GM23248 (cell line): ENCODE data around the gene LRRC51. TPM values are rescaled to one million over a fixed set of nuclear protein-coding genes. Genes with fewer than 3 reads are reported as not detected.
A peak's percentile ranks its signal among the peaks of the same experiment; 100 is the strongest.

Source experiments
- DNase-seq: peaks from one replicate; pipeline ENCODE4 v3.0.0-alpha.2; 2015
- H2AFZ ChIP-seq: fragments of 200-600 bp; sonication (generic); 2 replicates; pipeline ENCODE4 v1.6.1; 2016; ENCODE audit warnings: antibody characterized with exemption
- H3F3A ChIP-seq: fragments of 200-600 bp; sonication (generic); 2 replicates; pipeline ENCODE4 v1.6.1; 2016; ENCODE audit warnings: mild to moderate bottlenecking, antibody characterized with exemption, mixed run types; ENCODE audit not compliant: insufficient read depth
- H3K27ac ChIP-seq: fragments of 200-600 bp; sonication (generic); 2 replicates; pipeline ENCODE4 v1.5.1; 2016; ENCODE audit warnings: mild to moderate bottlenecking
- H3K27me3 ChIP-seq: fragments of 200-600 bp; sonication (generic); replicated peaks from 2 replicates; pipeline ENCODE4 v1.6.1; 2016; ENCODE audit warnings: mild to moderate bottlenecking; ENCODE audit not compliant: insufficient read depth
- H3K36me3 ChIP-seq: fragments of 200-600 bp; sonication (generic); 2 replicates; pipeline ENCODE4 v1.6.1; 2016; ENCODE audit warnings: low read depth, mild to moderate bottlenecking
- H3K4me1 ChIP-seq: fragments of 200-600 bp; sonication (generic); 2 replicates; pipeline ENCODE4 v1.6.1; 2016; ENCODE audit warnings: mild to moderate bottlenecking; ENCODE audit not compliant: insufficient read depth
- H3K4me2 ChIP-seq: fragments of 200-600 bp; sonication (generic); one replicate; pipeline ENCODE4 v1.6.1; 2016; ENCODE audit warnings: mild to moderate bottlenecking; ENCODE audit not compliant: unreplicated experiment
- H3K4me3 ChIP-seq: fragments of 200-600 bp; sonication (generic); 2 replicates; pipeline ENCODE4 v1.5.1; 2016; ENCODE audit warnings: mild to moderate bottlenecking
- H3K79me2 ChIP-seq: fragments of 200-600 bp; sonication (generic); 2 replicates; pipeline ENCODE4 v1.6.1; 2016; ENCODE audit warnings: mild to moderate bottlenecking; ENCODE audit not compliant: insufficient read depth
- H3K9ac ChIP-seq: fragments of 200-600 bp; sonication (generic); 2 replicates; pipeline ENCODE4 v1.6.1; 2016; ENCODE audit warnings: mild to moderate bottlenecking
- H3K9me2 ChIP-seq: fragments of 200-600 bp; sonication (generic); 2 replicates; pipeline ENCODE4 v1.6.1; 2016; ENCODE audit warnings: mixed run types, mild to moderate bottlenecking, moderate library complexity; ENCODE audit not compliant: insufficient read depth
- H3K9me3 ChIP-seq: fragments of 200-600 bp; sonication (generic); one replicate; pipeline ENCODE4 v1.6.1; 2017; ENCODE audit warnings: low read depth
- H4K20me1 ChIP-seq: fragments of 200-600 bp; sonication (generic); 2 replicates; pipeline ENCODE4 v1.6.0; 2016; ENCODE audit not compliant: insufficient read depth
- EZH2 ChIP-seq: fragments of 200-600 bp; sonication (generic); IDR thresholded peaks from 2 replicates; pipeline ENCODE4 v1.6.1; 2018; ENCODE audit warnings: antibody characterized with exemption, mild to moderate bottlenecking; ENCODE audit not compliant: insufficient read depth, poor library complexity, severe bottlenecking
- EZH2phosphoT487 ChIP-seq: fragments of 200-600 bp; sonication (generic); IDR thresholded peaks from 2 replicates; pipeline ENCODE4 v1.6.1; 2018; ENCODE audit warnings: antibody characterized with exemption, moderate library complexity, mild to moderate bottlenecking, low read depth; ENCODE audit not compliant: insufficient read depth
- WGBS, 2 experiments: methylation state at CpG; one replicate each; pipeline ENCODE4 v1.1.6; 2015 to 2017; ENCODE audit warnings: low lambda C conversion rate in 2 of 2, low coverage in 1 of 2; ENCODE audit errors: missing lambda C conversion rate in 2 of 2; 5-methylcytosine and 5-hydroxymethylcytosine counted together
- in situ Hi-C: fragments of 300-500 bp; cut with MboI; formaldehyde crosslinking; loops from 2 replicates; pipeline ENCODE4 v1.15.0; 2020
- polyA plus RNA-seq: library from polyadenylated mRNA; unstranded; fragments of >200 nt; fragmentation: Nextera tagmentation; extraction: Ambion mirVana; gene quantifications from 2 replicates; pipeline ENCODE4 v1.2.1, GENCODE V29; 2016
- total RNA-seq: library from RNA; depleted of rRNA; stranded (reverse); fragments of >200 nt; shearing (Covaris generic); gene quantifications from 2 replicates; pipeline ENCODE4 v1.2.3, GENCODE V29; 2014

The LRRC51 gene
- total and polyA plus RNA-seq, 2 experiments from 2014 or later: 7.5 to 7.8 TPM

DNA sequence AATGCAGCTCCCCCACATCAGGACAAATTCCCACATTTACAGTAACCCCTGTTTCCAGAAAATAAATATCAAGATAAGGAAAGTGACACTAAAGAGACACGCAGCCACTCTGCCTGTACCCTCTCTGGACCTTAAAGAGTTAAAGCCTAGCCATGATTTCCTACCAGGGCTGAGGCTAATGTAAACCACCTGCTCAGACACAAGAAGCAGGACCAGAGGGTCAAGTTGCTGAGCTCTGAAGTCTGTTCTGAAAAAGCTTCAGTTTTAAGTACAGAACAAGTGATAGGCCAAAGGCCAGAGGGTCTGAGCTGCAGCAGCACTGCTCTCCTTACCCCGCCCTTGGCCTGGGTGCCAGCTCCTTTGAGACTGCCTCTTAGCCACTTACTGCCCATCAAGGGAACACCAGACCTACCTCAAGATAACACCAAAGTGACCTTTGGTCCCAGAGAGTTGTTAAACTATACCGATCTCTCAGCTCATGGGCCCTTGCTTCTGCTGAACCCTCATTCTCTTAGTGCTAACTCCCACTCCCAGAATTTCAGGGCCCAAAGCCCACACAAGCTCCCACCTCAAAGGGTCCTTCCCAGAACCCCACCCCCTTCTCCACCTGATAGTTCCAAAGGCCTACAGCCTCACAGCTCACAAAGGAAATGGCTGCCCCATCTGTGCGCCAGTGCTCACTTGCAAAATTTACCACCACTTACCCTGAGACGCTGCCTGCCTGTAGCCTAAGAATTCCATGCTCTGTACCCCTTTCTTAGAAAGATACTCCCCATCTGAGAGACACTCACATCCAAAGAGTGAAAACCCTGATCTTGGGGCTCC lies 41.4 kb upstream of the LRRC51 start:
- no peak for TF ChIP-seq EZH2phosphoT487
- peak overlapping the region; percentile 98 for H3K9ac ChIP-seq
- peak overlapping the region; percentile 95 for H3K4me3 ChIP-seq
- no peaks in the 10 kb centered on the region for H3K9me3 ChIP-seq
- peaks cover 48% of the 10 kb centered on the region for H3F3A ChIP-seq
- no peaks in the 10 kb centered on the region for H3K9me2 ChIP-seq
- in situ Hi-C loops: no loop called here
- 0 out of 2 replicates have a peak overlapping the region, but pooled peaks have one; percentile 33 for H2AFZ ChIP-seq
- 5 to 6% methylated on average over 5 of the region's 5 CpGs for whole genome bisulfite sequencing, 2 experiments
- H3K36me3 ChIP-seq: peaks cover 7% of the 10 kb centered on the region
- peaks cover 89% of the 10 kb centered on the region for H3K79me2 ChIP-seq
- H3K27me3 ChIP-seq: no peaks in the 10 kb centered on the region
- DNase-seq: peak; percentile 63
- H3K4me1 ChIP-seq: peaks cover 40% of the 10 kb centered on the region
- peak overlapping the region; percentile 99 for H3K27ac ChIP-seq
- H4K20me1 ChIP-seq: no peaks in the 10 kb centered on the region; the same call in 1 of the 2 replicates
- peak overlapping the region; percentile 93 for H3K4me2 ChIP-seq

DNA sequence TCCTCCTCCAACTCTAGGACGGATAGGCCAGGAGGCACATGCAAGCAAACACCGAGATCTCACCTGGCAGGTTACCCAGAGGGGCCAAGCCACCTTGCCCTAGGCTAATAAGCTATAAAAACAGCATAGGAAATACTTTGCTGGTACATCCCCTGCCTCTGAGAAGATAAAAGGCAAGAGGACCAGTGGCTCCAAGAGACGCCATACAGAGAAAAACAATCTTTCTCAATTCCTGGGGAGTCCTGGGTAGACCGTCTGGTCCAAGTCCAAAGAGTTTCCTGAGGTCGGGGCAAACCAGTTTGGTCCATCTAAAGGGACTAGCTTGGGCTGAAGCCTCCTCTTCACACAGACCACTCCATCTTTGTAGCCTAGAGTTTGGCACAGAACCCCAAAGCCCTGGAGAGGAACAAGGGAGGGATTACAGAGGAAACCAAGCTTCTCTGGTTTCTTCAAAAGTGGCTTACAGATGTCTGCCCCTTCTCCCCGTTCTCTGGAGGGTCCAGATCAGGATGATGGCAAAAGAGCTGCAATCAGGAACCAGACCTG lies 40.7 kb upstream of the LRRC51 start:
- Histone ChIP-seq H3K27me3 (no peaks in the 10 kb centered on the region), H3K9me2 (no peaks in the 10 kb centered on the region), H3K27ac (peak overlapping the region; percentile 99), H3K36me3 (peaks cover 3% of the 10 kb centered on the region; the same call in 1 of the 2 replicates), H3K79me2 (peaks cover 89% of the 10 kb centered on the region), H3K4me3 (peak overlapping the region; percentile 95), H3K9me3 (no peaks in the 10 kb centered on the region), H3K9ac (peak overlapping the region; percentile 98), H3F3A (peaks cover 48% of the 10 kb centered on the region), H3K4me1 (peaks cover 40% of the 10 kb centered on the region), H3K4me2 (peak overlapping the region; percentile 93), H4K20me1 (no peaks in the 10 kb centered on the region; the same call in 1 of the 2 replicates), H2AFZ (0 out of 2 replicates have a peak overlapping the region, but pooled peaks have one; percentile 33)
- TF ChIP-seq EZH2phosphoT487 (no peak), EZH2 (no peak)
- WGBS, 2 experiments: 8 to 9% methylated on average over 6 of the region's 6 CpGs
- DNase-seq: peak; percentile 24
- in situ Hi-C loops: no loop called here

DNA sequence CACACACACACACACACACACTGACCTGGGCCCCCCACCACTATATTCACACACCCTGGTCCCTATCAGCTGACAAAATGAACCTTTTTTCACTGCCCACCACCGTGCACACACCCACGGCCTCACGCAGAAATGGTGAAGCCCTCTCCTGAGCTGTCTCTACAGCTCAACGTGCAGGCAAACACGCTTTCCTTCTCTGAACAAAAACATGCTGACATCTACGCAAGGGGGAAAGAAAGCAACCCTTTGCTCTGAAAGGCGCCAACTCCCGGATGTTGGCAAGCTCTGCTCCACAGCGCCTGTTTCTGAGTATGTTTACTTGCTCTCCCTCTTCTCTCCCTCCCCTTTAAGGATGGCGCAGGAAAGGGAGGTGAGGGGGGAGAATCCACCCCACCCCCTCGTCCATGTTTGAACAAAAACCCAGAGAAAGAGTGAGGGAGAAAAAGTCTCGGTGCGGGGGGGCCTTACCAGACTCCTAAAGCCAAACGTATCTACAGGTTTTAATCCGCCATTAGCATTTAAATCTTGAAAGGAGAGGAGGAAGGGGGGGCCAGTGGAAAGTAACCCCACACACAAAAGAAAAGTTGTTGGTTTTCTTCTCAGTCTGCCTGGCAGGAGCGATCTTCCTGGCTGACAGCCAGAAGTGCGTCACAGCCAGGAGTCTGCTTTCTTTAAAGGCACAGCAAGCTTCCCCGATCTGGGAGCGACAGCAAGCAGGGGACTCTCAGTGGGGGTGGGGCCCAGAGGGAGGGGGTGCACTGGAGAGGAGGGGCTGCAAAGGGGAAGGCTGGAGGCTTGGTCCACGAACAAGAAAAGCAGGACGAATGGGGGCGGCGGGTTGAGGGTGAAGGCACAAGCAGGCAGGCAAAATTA lies 39.9 kb upstream of the LRRC51 start:
- Histone ChIP-seq H3K4me2 (peak overlapping the region; percentile 93), H3K27ac (peak overlapping the region; percentile 99), H3K9me2 (no peaks in the 10 kb centered on the region), H3K79me2 (peaks cover 89% of the 10 kb centered on the region), H3F3A (peaks cover 48% of the 10 kb centered on the region), H3K9me3 (no peaks in the 10 kb centered on the region), H3K4me3 (peak overlapping the region; percentile 95), H3K9ac (peak overlapping the region; percentile 98), H4K20me1 (no peaks in the 10 kb centered on the region; the same call in 1 of the 2 replicates), H2AFZ (peak overlapping the region; percentile 87), H3K36me3 (no peaks in the 10 kb centered on the region; the same call in 1 of the 2 replicates), H3K4me1 (peaks cover 40% of the 10 kb centered on the region), H3K27me3 (no peaks in the 10 kb centered on the region)
- peak; percentile 94 for DNase-seq
- WGBS, 2 experiments: 0 to 1% methylated on average over 21 to 23 of the region's 23 CpGs
- TF ChIP-seq EZH2phosphoT487 (no peak), EZH2 (no peak)
- in situ Hi-C loops: no loop called here

DNA sequence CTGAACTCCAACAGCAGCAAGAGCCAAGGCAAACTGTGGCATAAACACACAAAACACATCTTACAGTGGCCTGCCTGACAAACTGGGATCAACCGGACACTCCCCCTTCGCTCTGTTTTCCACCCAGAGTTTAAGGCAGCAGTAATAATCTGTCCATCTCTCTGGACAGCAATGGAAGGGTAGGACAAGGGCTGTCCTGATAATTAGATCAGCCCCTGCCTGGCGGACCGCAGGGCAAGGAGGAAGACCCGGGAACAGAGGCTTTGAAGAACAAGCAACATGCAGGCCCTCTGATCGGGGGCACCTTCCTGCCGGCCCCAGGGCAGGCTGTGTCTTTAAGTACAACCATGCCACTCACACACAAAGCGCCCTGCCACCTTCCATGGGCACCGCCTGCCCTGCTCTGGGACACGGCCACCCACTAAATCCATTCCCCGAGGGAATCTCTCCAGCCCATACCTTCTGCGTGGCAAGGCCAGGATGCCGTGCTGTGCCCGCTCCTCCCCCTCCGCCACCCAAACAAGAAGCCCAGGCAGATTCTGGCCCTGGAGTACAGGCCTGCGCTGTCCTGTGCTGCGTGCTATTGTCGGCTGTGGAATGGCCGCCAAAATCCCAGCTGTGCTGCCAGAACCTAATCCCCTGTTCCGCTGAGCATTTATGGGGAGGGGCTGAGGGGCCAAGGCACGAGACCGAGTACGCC lies 39.1 kb upstream of the LRRC51 start:
- TF ChIP-seq EZH2phosphoT487 (no peak), EZH2 (no peak)
- H3K4me1 ChIP-seq: peaks cover 40% of the 10 kb centered on the region
- H3K4me3 ChIP-seq: peak overlapping the region; percentile 95
- no peaks in the 10 kb centered on the region for H3K27me3 ChIP-seq
- H3K79me2 ChIP-seq: peaks cover 89% of the 10 kb centered on the region
- H3K4me2 ChIP-seq: peak overlapping the region; percentile 93
- H2AFZ ChIP-seq: peak overlapping the region; percentile 87
- no peaks in the 10 kb centered on the region for H4K20me1 ChIP-seq
- DNase-seq: peak; percentile 91
- in situ Hi-C loops: no loop called here
- H3K9me2 ChIP-seq: no peaks in the 10 kb centered on the region
- no peaks in the 10 kb centered on the region for H3K36me3 ChIP-seq
- H3F3A ChIP-seq: peaks cover 48% of the 10 kb centered on the region
- H3K9me3 ChIP-seq: no peaks in the 10 kb centered on the region
- 1 to 2% methylated on average over 23 of the region's 23 CpGs for WGBS, 2 experiments
- H3K9ac ChIP-seq: peak overlapping the region; percentile 98
- peak overlapping the region; percentile 99 for H3K27ac ChIP-seq
